HG03442 (cell line): ENCODE results near the gene PCSK6.
"Not testable (repeated sequence)": the region's sequence is repeated elsewhere in the genome, so short reads cannot be mapped to it uniquely, and the experiment has no call there.

Experiments used
- ATAC-seq: cut with Tn5 transposase; IDR thresholded peaks from one replicate; pipeline ENCODE4 v1.9.1; 2021; ENCODE audit warnings: mild to moderate bottlenecking, moderate library complexity; ENCODE audit not compliant: unreplicated experiment

Gene PCSK6

DNA sequence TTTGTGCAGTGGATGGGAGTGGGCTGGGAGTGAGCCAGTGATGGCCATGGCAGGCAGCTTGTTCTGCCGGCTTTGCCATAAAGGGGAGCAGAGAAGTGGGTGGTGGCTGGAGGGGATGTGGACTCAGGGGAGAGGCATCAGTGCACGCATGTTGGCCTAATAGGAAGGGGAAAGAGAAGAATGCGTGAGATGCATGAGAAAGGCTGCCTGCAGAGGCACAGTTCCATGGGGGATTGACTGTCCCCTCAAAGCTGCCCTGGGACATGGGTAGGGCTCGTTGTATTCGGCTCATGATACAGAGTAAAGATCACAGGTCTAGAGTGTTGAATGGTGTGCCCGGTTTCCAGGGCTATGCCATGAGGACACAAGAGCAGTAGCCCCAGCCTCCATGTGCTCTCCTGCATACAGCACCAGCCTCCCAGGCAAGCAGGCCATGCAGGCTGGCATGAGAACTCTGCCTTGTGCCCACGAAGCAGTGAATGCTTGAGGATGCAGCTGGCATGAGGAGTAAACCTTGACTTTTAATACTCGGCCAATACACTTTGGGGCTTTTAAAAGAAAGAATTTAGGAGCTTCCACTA, 126.4 kb downstream of the PCSK6 start:
- ATAC-seq = no peak

GRCh38 chr15:101362359-101362758, 127.1 kb downstream of the PCSK6 start:
- ATAC-seq = no peak

- ATAC-seq = no peak
Observed at GRCh38 chr15:101361418-101361817, 128.1 kb downstream of the PCSK6 start.

GRCh38 chr15:101359365-101359947, 130.1 kb downstream of the PCSK6 start:
- ATAC-seq = no peak

DNA sequence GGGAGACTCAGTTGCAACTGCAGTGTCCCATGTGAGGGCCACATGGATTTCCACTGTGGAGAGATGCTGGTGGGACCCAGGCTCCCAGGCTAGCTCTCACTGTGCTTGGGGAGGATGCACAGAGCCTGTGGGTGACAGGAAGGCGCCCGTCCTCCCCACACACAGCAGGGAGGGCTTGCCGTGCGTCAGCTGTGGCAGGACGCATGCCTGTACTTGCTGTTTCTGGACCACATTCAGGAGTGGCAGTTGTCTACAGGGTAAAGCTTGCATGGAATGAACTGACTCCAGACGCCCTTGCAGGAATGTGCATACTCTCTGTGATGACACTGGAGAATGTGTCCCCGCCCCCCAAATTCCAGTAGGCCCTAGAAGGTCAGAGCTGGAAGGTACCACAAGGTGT, 130.6 kb downstream of the PCSK6 start:
- ATAC-seq = no peak

GRCh38 chr15:101357885-101358284, 131.6 kb downstream of the PCSK6 start:
- ATAC-seq = no peak

DNA sequence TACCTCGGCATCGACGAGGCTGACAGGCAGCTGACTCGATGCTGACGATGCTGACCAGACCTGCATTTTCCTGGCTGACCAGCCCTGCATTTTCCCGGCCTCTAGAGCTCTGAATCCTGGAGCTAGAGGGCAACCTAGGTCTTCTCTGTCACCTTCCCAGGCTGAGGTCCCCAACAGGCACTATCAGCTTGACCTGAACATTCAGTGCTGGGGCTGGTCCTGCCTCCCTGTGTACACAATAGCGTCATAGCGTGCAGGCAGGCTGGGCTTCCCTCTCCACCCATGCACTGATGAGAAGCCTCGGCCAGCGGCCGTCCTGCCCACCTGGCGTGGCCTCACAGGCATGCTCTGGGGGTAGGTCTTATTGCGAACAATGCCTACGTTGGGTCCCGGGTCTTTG, 132.2 kb downstream of the PCSK6 start:
- ATAC-seq = no peak

DNA sequence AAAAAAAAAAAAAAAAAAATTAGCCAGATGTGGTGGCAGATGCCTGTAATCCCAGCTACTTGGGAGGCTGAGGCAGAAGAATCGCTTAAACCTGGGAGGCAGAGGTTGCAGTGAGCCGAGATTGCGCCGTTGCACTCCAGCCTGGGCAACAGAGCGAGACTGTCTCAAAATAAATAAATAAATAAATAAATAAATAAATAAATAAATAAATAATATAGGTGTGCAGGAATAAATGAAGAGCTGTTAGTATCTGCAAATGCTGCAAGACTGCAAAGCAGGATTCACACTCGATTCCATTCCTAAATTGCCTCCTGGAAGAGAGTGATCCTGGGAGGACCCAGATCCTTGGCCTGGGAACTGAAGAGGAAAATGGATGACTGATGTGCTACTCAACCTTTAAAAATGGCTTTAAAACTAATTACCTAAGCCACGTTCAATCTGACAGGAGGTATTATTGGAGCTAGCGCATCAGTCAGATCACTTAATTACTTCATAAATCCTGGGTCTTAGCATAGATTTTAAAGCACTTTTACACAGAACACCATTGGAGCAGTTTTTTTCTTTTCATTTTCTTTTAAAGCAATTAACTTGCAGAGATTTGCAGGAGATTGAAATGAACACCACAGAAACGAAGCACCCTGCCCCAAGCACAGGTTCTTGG, 132.9 kb downstream of the PCSK6 start:
- ATAC-seq = not testable (repeated sequence)

DNA sequence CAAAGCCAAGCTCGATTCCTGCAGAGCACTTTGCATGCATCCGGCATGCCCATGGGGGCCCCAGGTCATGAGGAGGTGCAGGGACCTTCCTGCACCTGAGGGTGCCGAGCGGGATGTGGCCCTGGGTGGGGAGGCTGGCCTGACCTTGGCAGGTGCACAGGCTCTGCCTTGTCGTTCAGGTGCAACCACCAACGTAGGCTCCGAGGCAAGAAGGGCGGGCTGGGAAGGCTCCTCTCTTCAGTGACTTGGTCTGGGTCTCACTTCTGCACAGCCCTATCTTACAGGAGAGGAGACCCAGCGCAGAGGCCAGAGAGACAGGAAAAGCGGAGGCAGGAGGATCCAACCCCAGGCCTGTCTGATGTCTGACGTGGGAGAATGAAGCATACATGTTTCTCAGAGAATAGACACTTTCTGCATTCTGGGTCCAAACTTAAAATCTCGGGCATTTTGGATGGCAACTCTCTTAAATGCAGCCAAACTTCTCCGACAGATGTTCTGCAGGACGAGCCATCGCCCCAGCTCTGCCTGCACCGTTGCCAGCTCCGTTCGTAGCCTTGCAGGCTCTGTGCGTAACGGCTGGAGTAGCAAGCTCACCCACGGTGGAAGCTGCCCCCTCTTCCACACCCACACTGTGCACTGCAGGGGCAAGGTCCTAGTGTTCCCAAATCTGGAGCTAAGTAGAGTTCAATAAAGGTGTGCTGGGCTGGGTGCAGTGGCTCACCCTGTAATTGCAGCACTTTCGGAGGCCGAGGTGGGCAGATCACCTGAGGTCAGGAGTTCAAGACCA, 133.6 kb downstream of the PCSK6 start:
- no peak for ATAC-seq

DNA sequence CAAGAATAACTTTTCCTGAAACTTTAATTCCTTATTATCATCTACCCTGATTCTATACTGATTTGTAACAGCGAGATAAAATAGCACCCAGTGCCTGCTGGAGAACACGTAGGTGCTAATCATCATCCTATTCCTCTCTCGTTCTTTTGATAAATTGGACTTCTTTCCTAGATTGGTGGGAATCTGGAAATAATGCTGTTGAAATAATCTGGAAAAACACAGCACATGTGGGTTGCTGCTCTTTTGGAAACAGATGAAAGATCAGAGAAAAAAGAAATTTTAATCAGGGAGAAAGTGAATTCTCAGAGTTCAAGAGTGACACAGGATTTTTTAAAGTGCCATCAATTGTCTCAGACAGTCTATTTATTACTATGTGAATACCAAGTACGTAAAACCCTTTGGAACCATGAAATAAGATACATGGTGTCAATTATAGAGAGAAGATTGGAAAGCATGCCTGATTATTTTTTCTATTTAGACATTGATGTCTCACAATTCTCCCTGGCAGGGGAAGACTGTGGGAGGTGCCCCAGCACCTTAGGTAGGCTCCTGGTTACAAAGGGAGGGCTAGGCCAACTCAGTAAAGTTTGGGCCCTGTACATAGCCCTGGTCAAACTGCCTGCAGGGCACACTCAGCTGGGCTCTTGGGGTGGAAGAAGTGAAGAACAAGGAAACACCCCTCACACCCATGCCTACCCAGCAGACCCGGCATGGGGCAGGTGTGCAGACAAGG, 134.4 kb downstream of the PCSK6 start:
- no peak for ATAC-seq

GRCh38 chr15:101353240-101353639, 136.3 kb downstream of the PCSK6 start:
- ATAC-seq = no peak

DNA sequence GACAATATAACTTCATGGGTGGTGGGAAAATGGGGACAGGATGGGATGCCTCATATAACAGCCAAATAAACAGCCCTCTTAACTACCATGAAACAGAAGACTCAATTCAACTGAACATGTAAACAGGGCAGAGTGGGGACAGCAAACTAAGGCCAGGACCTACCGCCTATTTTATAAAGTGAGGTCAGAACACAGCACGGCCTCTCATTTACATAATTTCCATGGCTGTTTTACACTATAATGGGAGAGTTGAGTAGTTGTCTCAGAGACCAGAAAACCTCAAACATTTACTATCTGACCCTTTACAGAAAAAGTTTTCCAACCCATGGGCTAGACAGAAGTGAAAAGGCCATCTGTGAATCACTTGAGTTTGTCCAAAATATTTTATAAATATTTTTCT, 137.8 kb downstream of the PCSK6 start:
- no peak for ATAC-seq

- no peak for ATAC-seq
Observed at GRCh38 chr15:101349047-101349951, 140.2 kb downstream of the PCSK6 start.

- no peak for ATAC-seq
Observed at GRCh38 chr15:101348643-101349042, 140.9 kb downstream of the PCSK6 start.

DNA sequence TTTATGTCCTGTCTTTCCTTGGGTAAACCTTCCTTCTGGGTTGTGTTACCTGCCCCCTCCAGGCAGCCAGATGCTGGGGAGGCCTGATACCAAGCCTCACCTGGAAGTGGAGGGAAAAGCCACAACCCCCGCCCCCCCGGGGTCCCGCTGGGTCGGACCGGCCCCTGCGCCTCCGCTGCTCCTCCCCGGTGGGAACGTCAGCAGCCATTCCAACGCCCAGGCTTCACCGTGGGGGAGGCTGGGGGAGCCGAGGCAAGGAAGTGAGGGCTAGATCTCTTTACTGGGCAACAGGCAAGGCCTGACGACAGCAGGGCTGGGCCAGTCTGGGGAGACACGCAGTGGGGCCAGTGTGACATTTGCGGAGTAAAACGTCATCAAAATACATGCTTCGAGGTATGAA, 141.5 kb downstream of the PCSK6 start:
- ATAC-seq = no peak

DNA sequence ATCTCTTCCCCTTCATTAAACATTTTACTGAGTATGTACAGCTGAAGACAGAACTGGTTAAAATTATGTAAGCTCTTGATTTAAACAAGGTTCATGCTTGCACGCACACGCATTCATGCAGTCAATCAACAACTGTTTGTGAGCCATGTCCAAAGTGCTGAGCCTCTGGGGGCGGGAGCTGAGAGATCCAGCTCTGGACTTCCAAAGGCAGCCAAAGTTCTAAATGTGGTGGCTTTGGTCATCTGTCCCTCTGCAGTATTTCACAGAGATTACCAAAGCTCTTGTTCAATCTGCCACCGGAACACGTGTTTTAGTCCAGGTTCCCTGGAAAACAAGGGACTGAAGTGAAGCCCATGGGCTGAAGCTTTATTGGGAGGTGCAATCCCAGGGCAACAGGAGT, 142.1 kb downstream of the PCSK6 start:
- no peak for ATAC-seq

DNA sequence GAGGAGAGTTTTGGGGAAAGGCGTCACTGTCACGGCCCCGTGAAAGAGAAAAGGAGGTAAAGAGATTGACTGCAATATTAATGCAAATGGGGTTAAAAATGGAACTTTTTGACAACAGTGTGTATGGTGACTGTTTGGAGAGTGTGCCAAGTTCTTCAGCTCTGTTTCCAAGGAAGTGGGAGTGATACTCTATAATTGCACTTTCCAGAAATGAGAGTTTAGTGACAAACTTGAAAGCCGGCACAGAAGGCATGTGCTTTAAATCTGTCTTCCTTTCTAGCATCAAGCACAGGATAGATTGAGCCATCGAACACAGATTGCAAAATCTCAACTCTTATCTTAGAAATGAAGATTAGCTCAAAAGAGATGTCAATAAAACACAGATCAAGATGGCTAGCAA, 142.6 kb downstream of the PCSK6 start:
- ATAC-seq = no peak

- no peak for ATAC-seq
Observed at GRCh38 chr15:101342056-101342455, 147.5 kb downstream of the PCSK6 start.

DNA sequence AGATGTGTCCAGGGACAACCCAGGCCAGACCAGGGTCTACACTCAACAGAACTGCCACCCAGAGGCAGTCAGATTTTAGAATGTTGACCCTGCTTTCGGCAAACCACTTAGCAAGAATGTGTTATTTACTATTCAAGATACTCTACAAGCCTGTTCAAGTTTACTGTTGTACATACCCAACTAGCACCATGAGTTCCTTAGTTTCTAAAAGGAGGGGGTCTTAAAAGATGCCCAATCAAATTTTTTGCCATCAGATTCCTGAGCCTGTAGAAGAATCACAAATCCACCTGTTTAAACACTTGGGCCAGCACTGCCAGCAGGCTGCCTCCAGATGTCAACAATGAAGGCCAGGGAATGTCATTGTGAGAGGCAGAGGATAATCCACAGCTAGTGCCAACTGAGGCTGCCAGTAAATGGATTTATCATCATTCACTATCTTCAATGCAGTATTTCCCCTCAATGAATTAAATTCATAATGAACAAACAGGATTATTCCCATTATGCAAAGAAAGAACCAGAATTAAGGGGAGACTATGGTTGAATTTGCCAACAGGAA, 150.9 kb downstream of the PCSK6 start:
- ATAC-seq = no peak

DNA sequence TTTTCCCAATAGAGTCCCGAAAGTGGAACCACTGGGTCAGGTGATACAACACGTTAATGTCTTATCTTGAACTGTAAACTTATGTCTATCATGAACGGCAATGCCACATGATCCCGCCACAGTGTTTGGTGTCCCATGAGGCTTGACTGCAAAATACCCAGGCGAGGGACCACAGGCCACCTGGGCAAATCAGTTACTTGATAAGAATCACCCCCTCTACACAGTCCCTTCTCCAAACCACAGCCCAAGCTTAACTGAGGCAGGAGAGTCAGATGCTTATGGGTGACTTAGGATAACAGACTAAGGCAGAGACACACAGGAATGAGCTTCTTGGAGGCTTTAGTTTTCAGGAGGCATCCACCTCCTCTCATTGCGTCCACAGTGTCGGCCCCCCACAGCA, 151.5 kb downstream of the PCSK6 start:
- no peak for ATAC-seq
